HepG2 (cell line): ENCODE measurements around the gene ANKRD35. TPM values are rescaled to one million over a fixed set of nuclear protein-coding genes. Genes with fewer than 3 reads are reported as not detected.

Experiments
- CC2D1A ChIP-seq: sonication (generic); formaldehyde crosslinking; IDR thresholded peaks from 2 replicates; pipeline ENCODE4 v1.8.1; 2023; ENCODE audit warnings: mild to moderate bottlenecking, missing genetic modification reagents
- DPF2 ChIP-seq: sonication (generic); formaldehyde crosslinking; IDR thresholded peaks from 2 replicates; pipeline ENCODE4 v1.4.0; 2020; ENCODE audit warnings: mild to moderate bottlenecking, low read depth, missing genetic modification reagents, borderline replicate concordance
- FOXC1 ChIP-seq: sonication (generic); formaldehyde crosslinking; IDR thresholded peaks from 2 replicates; pipeline ENCODE4 v1.8.0; 2022; ENCODE audit warnings: mild to moderate bottlenecking, missing genetic modification reagents, borderline replicate concordance
- FOXJ3 ChIP-seq: sonication (generic); formaldehyde crosslinking; IDR thresholded peaks from 2 replicates; pipeline ENCODE4 v1.4.0; 2020; ENCODE audit warnings: missing genetic modification reagents, mild to moderate bottlenecking, borderline replicate concordance
- IRF2 ChIP-seq: IDR thresholded peaks from 2 replicates; pipeline ENCODE4 v1.6.1; 2018; ENCODE audit warnings: missing genetic modification reagents, missing compliant biosample characterization
- MZF1 ChIP-seq: sonication (generic); formaldehyde crosslinking; IDR thresholded peaks from 2 replicates; pipeline ENCODE4 v1.8.1; 2023; ENCODE audit warnings: mild to moderate bottlenecking, missing genetic modification reagents, borderline replicate concordance
- NR2C2 ChIP-seq: sonication (generic); formaldehyde crosslinking; IDR thresholded peaks from 2 replicates; pipeline ENCODE4 v1.4.0; 2020; ENCODE audit warnings: missing genetic modification reagents, mild to moderate bottlenecking, moderate library complexity, borderline replicate concordance
- NR2F6 ChIP-seq, 2 experiments: IDR thresholded peaks; 2 replicates each; pipeline ENCODE4 v1.6.1; 2016; ENCODE audit warnings: antibody characterized with exemption in 1 of 2, mild to moderate bottlenecking in 1 of 2
- ZNF20 ChIP-seq: sonication (generic); formaldehyde crosslinking; IDR thresholded peaks from 2 replicates; pipeline ENCODE4 v1.4.0; 2020; ENCODE audit warnings: mild to moderate bottlenecking, moderate library complexity, missing genetic modification reagents
- ZNF30 ChIP-seq: sonication (generic); formaldehyde crosslinking; IDR thresholded peaks from 2 replicates; pipeline ENCODE4 v1.5.0; 2020; ENCODE audit warnings: mild to moderate bottlenecking, missing genetic modification reagents
- ZNF557 ChIP-seq: sonication (generic); formaldehyde crosslinking; IDR thresholded peaks from 2 replicates; pipeline ENCODE4 v1.4.0; 2020; ENCODE audit warnings: missing genetic modification reagents
- ZNF614 ChIP-seq: IDR thresholded peaks from 2 replicates; pipeline ENCODE4 v1.6.1; 2018; ENCODE audit warnings: missing biosample characterization, missing genetic modification reagents, inconsistent platforms, borderline replicate concordance
- ZNF644 ChIP-seq: IDR thresholded peaks from 2 replicates; pipeline ENCODE4 v1.6.1; 2016; ENCODE audit warnings: low read depth
- ZNF781 ChIP-seq: sonication (generic); formaldehyde crosslinking; IDR thresholded peaks from 2 replicates; pipeline ENCODE4 v1.5.1; 2020; ENCODE audit warnings: borderline replicate concordance, mild to moderate bottlenecking, missing genetic modification reagents; ENCODE audit errors: not compliant biosample characterization
- polyA plus RNA-seq, 8 experiments: library from polyadenylated mRNA; depleted of rRNA in 3 of 8; stranded (reverse) in 7 of 8; unstranded in 1 of 8; fragments of >200 nt; fragmentation: Illumina TruSeq in 4 of 8; extraction: Trizol in 4 of 8; gene quantifications; 2 replicates each; pipeline versions ENCODE4 v1.2.1 to v1.2.3, GENCODE V29; 2011 to 2016; ENCODE audit warnings: low read depth in 4 of 8, missing spikeins in 1 of 8, mixed read lengths in 1 of 8; ENCODE audit not compliant: insufficient read depth in 1 of 8
- total RNA-seq, 5 experiments: library from RNA; depleted of rRNA; stranded (reverse); fragments of >200 nt; fragmentation: Illumina TruSeq; extraction: Trizol; gene quantifications; 2 replicates each; pipeline ENCODE4 v1.2.3, GENCODE V29; 2016; ENCODE audit warnings: low read depth in 1 of 5
- TF ChIP-seq, protein P1 (sequence below): sonication (generic); formaldehyde crosslinking; IDR thresholded peaks from 2 replicates; pipeline ENCODE4 v1.5.0; 2020; ENCODE audit warnings: mild to moderate bottlenecking, missing genetic modification reagents, moderate library complexity
- TF ChIP-seq, protein P2 (sequence below): sonication (generic); formaldehyde crosslinking; IDR thresholded peaks from 2 replicates; pipeline ENCODE4 v1.4.0; 2020; ENCODE audit warnings: missing genetic modification reagents, borderline replicate concordance
- TF ChIP-seq, protein P3 (sequence below): sonication (generic); formaldehyde crosslinking; IDR thresholded peaks from 2 replicates; pipeline ENCODE4 v1.4.0; 2020; ENCODE audit warnings: mild to moderate bottlenecking, missing genetic modification reagents, borderline replicate concordance
- TF ChIP-seq, protein P4 (sequence below): IDR thresholded peaks from 2 replicates; pipeline ENCODE4 v1.6.1; 2016; ENCODE audit warnings: missing genetic modification reagents, missing compliant biosample characterization

Gene ANKRD35
- total and polyA plus RNA-seq, 2 of the 13 experiments (the other 11 are each of a cell fraction or from before 2014, with no cell fraction given) = 0.02 TPM; not detected in 1

DNA sequence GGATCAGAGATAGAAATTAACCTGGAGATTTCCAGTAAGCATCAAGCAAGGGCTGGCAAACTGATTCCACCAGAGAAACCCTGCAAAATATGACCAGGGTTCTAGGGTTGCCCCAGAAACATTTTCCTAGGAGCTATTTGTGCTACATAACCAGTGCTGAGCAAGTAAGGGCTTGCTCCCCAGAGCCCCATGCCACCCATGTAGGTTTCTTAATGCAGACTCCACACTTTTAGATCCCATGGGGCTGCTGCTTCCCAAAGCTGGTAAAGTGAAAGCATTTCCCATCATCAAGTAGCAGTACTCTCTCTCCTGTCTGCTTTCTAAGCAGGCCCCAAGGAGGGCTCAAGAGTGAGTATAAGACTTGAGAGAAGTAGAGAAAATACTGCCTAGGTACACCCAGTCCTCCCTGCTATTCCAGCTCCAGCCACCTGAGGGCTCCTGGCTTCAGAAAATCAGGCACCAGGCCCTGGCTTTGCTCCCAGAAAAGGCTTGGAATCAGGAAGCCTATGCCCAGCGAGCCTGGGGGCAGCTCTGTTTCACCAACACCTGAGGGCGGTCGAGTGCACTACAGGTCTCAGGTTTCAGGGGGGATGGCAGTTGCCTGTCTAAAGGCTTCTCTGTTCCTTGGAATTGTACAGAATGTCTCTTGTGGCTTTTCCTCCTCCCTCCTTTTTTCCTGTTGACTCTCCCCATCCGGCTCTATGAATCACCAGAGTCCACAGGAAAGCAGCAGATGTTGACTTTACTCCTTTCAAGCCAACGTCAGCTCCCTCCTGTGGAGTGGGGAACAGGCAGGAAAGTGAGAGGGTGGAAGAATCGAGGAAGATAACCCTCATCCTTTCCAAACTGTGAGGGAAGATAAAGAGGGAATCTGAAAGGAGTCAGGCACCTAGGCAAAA is 6.2 kb upstream of the ANKRD35 start (continued):
- TF ChIP-seq, protein P1, sequence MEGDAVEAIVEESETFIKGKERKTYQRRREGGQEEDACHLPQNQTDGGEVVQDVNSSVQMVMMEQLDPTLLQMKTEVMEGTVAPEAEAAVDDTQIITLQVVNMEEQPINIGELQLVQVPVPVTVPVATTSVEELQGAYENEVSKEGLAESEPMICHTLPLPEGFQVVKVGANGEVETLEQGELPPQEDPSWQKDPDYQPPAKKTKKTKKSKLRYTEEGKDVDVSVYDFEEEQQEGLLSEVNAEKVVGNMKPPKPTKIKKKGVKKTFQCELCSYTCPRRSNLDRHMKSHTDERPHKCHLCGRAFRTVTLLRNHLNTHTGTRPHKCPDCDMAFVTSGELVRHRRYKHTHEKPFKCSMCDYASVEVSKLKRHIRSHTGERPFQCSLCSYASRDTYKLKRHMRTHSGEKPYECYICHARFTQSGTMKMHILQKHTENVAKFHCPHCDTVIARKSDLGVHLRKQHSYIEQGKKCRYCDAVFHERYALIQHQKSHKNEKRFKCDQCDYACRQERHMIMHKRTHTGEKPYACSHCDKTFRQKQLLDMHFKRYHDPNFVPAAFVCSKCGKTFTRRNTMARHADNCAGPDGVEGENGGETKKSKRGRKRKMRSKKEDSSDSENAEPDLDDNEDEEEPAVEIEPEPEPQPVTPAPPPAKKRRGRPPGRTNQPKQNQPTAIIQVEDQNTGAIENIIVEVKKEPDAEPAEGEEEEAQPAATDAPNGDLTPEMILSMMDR (CRISPR knock-in tag) = peak; percentile 98
- TF ChIP-seq NR2F6 (IDR thresholded peaks at IDR 0.05) (peak; percentile 66), NR2F6 (CRISPR knock-in tag; IDR thresholded peaks at IDR 0.05) (peak; percentile 66; the same call in 1 of the 2 replicates), NR2C2 (CRISPR knock-in tag) (peak; percentile 37; the same call in 1 of the 2 replicates), IRF2 (CRISPR knock-in tag) (peak; percentile 77; the same call in 1 of the 2 replicates), FOXC1 (peak; percentile 54; the same call in 1 of the 2 replicates), ZNF20 (CRISPR knock-in tag) (no peak), FOXJ3 (peak; percentile 76; the same call in 1 of the 2 replicates), DPF2 (CRISPR knock-in tag) (peak; percentile 64; the same call in 1 of the 2 replicates), ZNF30 (CRISPR knock-in tag) (no peak), ZNF781 (CRISPR knock-in tag) (peak; percentile 20), ZNF614 (CRISPR knock-in tag) (peak; percentile 73), ZNF644 (CRISPR knock-in tag) (0 out of 2 replicates have a peak, but pooled peaks have one; percentile 48), CC2D1A (no peak), ZNF557 (CRISPR knock-in tag) (0 out of 2 replicates have a peak, but pooled peaks have one; percentile 47), MZF1 (CRISPR knock-in tag) (no peak)
- TF ChIP-seq, protein P2, sequence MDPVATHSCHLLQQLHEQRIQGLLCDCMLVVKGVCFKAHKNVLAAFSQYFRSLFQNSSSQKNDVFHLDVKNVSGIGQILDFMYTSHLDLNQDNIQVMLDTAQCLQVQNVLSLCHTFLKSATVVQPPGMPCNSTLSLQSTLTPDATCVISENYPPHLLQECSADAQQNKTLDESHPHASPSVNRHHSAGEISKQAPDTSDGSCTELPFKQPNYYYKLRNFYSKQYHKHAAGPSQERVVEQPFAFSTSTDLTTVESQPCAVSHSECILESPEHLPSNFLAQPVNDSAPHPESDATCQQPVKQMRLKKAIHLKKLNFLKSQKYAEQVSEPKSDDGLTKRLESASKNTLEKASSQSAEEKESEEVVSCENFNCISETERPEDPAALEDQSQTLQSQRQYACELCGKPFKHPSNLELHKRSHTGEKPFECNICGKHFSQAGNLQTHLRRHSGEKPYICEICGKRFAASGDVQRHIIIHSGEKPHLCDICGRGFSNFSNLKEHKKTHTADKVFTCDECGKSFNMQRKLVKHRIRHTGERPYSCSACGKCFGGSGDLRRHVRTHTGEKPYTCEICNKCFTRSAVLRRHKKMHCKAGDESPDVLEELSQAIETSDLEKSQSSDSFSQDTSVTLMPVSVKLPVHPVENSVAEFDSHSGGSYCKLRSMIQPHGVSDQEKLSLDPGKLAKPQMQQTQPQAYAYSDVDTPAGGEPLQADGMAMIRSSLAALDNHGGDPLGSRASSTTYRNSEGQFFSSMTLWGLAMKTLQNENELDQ = no peak
- TF ChIP-seq, protein P3, sequence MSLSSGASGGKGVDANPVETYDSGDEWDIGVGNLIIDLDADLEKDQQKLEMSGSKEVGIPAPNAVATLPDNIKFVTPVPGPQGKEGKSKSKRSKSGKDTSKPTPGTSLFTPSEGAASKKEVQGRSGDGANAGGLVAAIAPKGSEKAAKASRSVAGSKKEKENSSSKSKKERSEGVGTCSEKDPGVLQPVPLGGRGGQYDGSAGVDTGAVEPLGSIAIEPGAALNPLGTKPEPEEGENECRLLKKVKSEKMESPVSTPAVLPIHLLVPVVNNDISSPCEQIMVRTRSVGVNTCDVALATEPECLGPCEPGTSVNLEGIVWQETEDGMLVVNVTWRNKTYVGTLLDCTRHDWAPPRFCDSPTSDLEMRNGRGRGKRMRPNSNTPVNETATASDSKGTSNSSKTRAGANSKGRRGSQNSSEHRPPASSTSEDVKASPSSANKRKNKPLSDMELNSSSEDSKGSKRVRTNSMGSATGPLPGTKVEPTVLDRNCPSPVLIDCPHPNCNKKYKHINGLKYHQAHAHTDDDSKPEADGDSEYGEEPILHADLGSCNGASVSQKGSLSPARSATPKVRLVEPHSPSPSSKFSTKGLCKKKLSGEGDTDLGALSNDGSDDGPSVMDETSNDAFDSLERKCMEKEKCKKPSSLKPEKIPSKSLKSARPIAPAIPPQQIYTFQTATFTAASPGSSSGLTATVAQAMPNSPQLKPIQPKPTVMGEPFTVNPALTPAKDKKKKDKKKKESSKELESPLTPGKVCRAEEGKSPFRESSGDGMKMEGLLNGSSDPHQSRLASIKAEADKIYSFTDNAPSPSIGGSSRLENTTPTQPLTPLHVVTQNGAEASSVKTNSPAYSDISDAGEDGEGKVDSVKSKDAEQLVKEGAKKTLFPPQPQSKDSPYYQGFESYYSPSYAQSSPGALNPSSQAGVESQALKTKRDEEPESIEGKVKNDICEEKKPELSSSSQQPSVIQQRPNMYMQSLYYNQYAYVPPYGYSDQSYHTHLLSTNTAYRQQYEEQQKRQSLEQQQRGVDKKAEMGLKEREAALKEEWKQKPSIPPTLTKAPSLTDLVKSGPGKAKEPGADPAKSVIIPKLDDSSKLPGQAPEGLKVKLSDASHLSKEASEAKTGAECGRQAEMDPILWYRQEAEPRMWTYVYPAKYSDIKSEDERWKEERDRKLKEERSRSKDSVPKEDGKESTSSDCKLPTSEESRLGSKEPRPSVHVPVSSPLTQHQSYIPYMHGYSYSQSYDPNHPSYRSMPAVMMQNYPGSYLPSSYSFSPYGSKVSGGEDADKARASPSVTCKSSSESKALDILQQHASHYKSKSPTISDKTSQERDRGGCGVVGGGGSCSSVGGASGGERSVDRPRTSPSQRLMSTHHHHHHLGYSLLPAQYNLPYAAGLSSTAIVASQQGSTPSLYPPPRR (CRISPR knock-in tag) = peak; percentile 54; the same call in 1 of the 2 replicates
- TF ChIP-seq, protein P4, sequence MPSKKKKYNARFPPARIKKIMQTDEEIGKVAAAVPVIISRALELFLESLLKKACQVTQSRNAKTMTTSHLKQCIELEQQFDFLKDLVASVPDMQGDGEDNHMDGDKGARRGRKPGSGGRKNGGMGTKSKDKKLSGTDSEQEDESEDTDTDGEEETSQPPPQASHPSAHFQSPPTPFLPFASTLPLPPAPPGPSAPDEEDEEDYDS (CRISPR knock-in tag) = peak; percentile 64; the same call in 1 of the 2 replicates
